ENCODE data around the gene TMTC1. TPM values are rescaled to one million over a fixed set of nuclear protein-coding genes. Genes with fewer than 3 reads are reported as not detected.
"Not testable (repeated sequence)": the region's sequence is repeated elsewhere in the genome, so short reads cannot be mapped to it uniquely, and the experiment has no call there.

The TMTC1 gene
- total and polyA plus RNA-seq, 7 donors: 15.8 to 45.8 (median 30.4) TPM

DNA sequence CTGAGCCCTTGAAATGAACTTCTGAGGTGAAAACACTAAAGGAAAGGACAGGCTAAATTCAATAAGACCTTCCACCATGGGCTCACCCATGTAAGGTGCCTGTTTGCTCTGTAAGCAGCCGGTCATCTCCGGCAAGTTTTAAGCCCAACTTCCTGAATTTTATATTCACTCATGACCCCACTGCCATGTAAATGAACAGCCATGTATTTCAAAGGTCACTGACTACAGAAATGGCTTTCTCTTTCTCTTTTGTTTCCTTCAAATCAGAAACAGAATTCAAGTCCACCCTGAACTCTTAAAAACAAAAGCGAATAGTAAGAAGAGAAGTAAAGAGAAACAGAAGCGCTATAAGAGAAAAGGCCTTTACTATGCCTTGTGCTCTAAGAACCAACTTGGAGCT, 224.5 kb downstream of the TMTC1 start:
- DNase-seq: no peak
- no peaks in the 10 kb centered on the region for H3K27me3 ChIP-seq (ENCODE audit: insufficient read depth in 3 of 3, low read length in 2 of 3)
- H3K4me1 ChIP-seq: peaks cover 25% of the 10 kb centered on the region
- WGBS, 3 donors: 62 to 68% (median 68%) methylated on average over 4 of the region's 4 CpGs
- peak overlapping the region; percentile 7 for H3K27ac ChIP-seq
- H3K9me3 ChIP-seq: no peaks in the 10 kb centered on the region
- no peak overlapping the region for H3K4me3 ChIP-seq
- TF ChIP-seq CTCF (IDR thresholded peaks at IDR 0.05): no peak
- peaks cover 0 to 22% of the 10 kb centered on the region in 2 donors for H3K36me3 ChIP-seq (ENCODE audit: insufficient read depth in 1 of 2, low read depth in 1 of 2)
- ATAC-seq: no peak
- intact Hi-C loops (cut with DNase I): loop anchor here in 1 of 2 donors (10.0 kb wide), 2 partner anchors 86 to 166 kb away; no protein-coding TSS in a partner anchor

DNA sequence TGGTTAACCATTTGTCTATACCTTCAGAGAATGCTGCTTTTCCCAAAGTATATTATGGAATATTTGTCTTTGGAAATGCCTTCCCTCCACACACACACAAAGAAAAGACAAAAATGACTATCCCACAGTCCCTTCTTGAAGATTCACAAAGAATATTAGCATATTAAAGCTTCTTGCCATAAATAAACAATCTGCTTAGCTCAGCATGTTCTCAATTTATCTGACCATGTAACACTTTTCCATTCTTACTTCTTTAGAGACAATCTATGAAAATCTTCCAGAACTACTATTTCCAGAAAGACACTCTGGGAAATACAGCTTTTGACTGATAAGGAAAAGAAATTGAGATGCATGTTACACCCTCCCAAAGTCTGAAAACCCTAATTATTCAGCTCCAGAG, 227.4 kb downstream of the TMTC1 start:
- H3K9me3 ChIP-seq: no peaks in the 10 kb centered on the region
- ATAC-seq (no peak), DNase-seq (no peak)
- peaks cover 33% of the 10 kb centered on the region for H3K4me1 ChIP-seq
- peaks cover 0 to 22% of the 10 kb centered on the region in 2 donors for H3K36me3 ChIP-seq (ENCODE audit: insufficient read depth in 1 of 2, low read depth in 1 of 2)
- TF ChIP-seq CTCF (IDR thresholded peaks at IDR 0.05): no peak
- intact Hi-C loops (cut with DNase I): loop anchor here in 1 of 2 donors (10.0 kb wide), 2 partner anchors 88 to 168 kb away; no protein-coding TSS in a partner anchor
- no peak overlapping the region for H3K4me3 ChIP-seq
- H3K27me3 ChIP-seq (ENCODE audit: insufficient read depth in 3 of 3, low read length in 2 of 3): no peaks in the 10 kb centered on the region
- no peak overlapping the region for H3K27ac ChIP-seq

DNA sequence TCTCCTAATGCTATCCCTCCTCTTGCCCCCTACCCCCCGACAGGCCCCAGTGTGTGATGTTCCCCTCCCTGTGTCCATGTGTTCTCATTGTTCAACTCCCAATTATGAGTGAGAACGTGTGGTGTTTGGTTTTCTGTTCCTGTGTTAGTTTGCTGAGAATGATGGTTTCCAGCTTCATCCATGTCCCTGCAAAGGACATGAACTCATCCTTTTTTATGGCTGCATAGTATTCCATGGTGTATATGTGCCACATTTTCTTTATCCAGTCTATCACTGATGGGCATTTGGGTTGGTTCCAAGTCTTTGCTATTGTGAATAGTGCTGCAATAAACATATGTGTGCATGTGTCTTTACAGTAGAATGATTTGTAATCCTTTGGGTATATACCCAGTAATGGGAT, 228.3 kb downstream of the TMTC1 start:
- not testable (repeated sequence) for DNase-seq; H3K27ac ChIP-seq; H3K9me3 ChIP-seq; ATAC-seq; H3K4me3 ChIP-seq; H3K27me3 ChIP-seq (ENCODE audit: insufficient read depth in 3 of 3, low read length in 2 of 3)
- intact Hi-C loops (cut with DNase I): loop anchor here in 1 of 2 donors (10.0 kb wide), 2 partner anchors 89 to 169 kb away; no protein-coding TSS in a partner anchor
- Histone ChIP-seq H3K36me3 (ENCODE audit: insufficient read depth in 1 of 2, low read depth in 1 of 2) (peaks cover 0 to 22% of the 10 kb centered on the region in 2 donors), H3K4me1 (peaks cover 34% of the 10 kb centered on the region)
- 95 to 100% (median 100%) methylated on average over 2 of the region's 2 CpGs for WGBS, 3 donors

DNA sequence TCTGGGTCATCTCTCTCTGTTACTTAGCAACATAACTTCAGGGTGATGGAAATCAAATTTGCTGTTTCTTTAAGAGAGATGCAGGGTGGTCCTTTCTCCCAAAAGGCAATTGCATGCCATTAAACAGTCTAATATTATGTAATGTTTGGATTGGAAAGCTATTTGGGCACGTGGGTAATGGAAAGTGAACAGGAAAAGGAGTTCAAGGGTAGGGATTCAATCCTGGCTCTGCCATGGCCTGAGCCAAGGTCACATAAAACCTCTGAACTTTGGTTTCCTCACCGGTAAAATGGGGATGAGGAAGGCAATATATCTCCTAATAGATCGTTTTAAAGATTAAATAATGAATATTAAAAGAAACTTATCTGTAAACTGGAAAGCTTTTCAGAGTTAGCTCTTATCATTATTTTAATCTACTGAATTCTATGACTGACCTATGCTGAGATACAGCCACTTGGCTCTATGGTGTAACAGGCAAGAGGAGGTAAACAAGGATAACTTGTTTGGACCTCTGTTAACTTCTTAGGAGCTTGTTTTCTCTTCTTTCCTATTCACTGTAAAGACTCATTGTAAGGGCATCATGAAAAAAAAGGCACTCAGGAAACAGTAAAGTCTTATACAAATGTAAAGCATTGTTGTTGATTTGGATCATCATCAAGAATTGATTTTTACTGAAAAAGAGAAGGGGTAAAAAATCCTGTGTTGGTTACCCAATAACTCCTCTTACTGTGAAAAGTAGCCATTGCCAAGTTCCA, 230.6 kb downstream of the TMTC1 start:
- H3K4me1 ChIP-seq: peaks cover 29% of the 10 kb centered on the region
- intact Hi-C loops (cut with DNase I): loop anchor here in 1 of 2 donors (5.0 to 10.0 kb wide), 3 partner anchors 92 to 1254 kb away; no protein-coding TSS in a partner anchor
- no peaks in the 10 kb centered on the region for H3K9me3 ChIP-seq
- DNase-seq: no peak
- no peak for TF ChIP-seq CTCF (IDR thresholded peaks at IDR 0.05)
- WGBS, 3 donors: 37 to 49% (median 39%) methylated on average over 3 of the region's 3 CpGs
- peaks cover 0 to 22% of the 10 kb centered on the region in 2 donors for H3K36me3 ChIP-seq (ENCODE audit: insufficient read depth in 1 of 2, low read depth in 1 of 2)
- no peak for ATAC-seq
- no peak overlapping the region for H3K4me3 ChIP-seq
- H3K27me3 ChIP-seq (ENCODE audit: insufficient read depth in 3 of 3, low read length in 2 of 3): no peaks in the 10 kb centered on the region
- peak overlapping the region; percentile 69 for H3K27ac ChIP-seq

DNA sequence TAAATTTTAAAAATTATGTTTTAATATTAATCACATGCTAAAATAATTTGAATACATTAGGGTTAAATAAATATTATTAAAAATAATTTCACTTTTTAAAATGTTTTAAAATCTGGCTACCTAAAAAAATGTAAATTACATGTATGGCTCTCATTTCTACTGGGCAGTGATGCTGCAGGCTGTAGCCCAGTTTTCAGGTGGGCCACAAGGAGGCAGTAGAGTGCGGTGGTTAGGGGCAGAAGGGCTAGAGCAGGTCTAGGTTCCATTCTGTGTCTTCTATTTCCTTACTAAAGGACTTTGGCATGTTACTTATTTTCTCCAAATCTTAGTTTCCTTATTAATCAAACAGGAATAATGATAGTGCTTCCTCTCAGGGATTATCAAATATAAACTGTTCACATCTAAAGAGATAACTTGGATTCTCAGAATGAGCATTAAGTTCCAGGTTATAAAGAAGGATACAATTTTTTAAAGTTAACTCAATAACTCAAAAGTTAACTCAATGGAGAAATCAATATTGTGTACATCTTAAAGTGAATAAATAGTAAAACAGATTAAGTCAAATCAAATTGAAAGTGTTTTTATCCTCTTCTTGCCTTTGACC, 231.3 kb downstream of the TMTC1 start:
- ATAC-seq (peak; percentile 69 to 86 (median 79)), DNase-seq (peak; percentile 58 to 79)
- Histone ChIP-seq H3K27ac (peak overlapping the region; percentile 69), H3K27me3 (ENCODE audit: insufficient read depth in 3 of 3, low read length in 2 of 3) (no peaks in the 10 kb centered on the region), H3K4me3 (no peak overlapping the region), H3K36me3 (ENCODE audit: insufficient read depth in 1 of 2, low read depth in 1 of 2) (peaks cover 0 to 22% of the 10 kb centered on the region in 2 donors), H3K9me3 (no peaks in the 10 kb centered on the region), H3K4me1 (peaks cover 34% of the 10 kb centered on the region)
- intact Hi-C loops (cut with DNase I): loop anchor here in 1 of 2 donors (5.0 to 10.0 kb wide), 3 partner anchors 92 to 1255 kb away; no protein-coding TSS in a partner anchor
- TF ChIP-seq CTCF (IDR thresholded peaks at IDR 0.05): peak; percentile 94
- 30 to 76% (median 63%) methylated on average over 1 of the region's 1 CpG for WGBS, 3 donors

Data from psoas muscle (tissue), 8 donors.